Astrocyte (in vitro differentiated cells and primary cell): ENCODE data around the gene CTSF. TPM values are rescaled to one million over a fixed set of nuclear protein-coding genes. Genes with fewer than 3 reads are reported as not detected.

Experiments
- DNase-seq: peaks from one replicate; pipeline ENCODE4 v3.0.0-alpha.2; 2010; ENCODE audit warnings: low read depth
- FAIRE-seq: peaks from 2 replicates; lab custom pipeline; 2011; peaks lifted over from hg19 to GRCh38; lab: Jason Lieb, UNC
- H2AFZ ChIP-seq: 2 replicates; pipeline ENCODE4 v1.6.0; 2012; ENCODE audit warnings: low read depth, low read length, inconsistent platforms
- H3K27ac ChIP-seq: 2 replicates; pipeline ENCODE4 v1.5.1; 2011; ENCODE audit warnings: low read depth, low read length, inconsistent platforms
- H3K27me3 ChIP-seq: 2 replicates; pipeline ENCODE4 v1.6.0; 2011; ENCODE audit warnings: low read length, inconsistent platforms; ENCODE audit not compliant: insufficient read depth
- H3K36me3 ChIP-seq: 2 replicates; pipeline ENCODE4 v1.5.1; 2011; ENCODE audit warnings: low read length, inconsistent platforms; ENCODE audit not compliant: insufficient read depth
- H3K4me1 ChIP-seq: 2 replicates; pipeline ENCODE4 v1.5.1; 2011; ENCODE audit warnings: low read length, inconsistent platforms; ENCODE audit not compliant: insufficient read depth
- H3K4me2 ChIP-seq: 2 replicates; pipeline ENCODE4 v1.6.0; 2012; ENCODE audit warnings: low read length, inconsistent platforms
- H3K4me3 ChIP-seq: 2 replicates; pipeline ENCODE4 v1.5.1; 2011; ENCODE audit warnings: low read depth, mild to moderate bottlenecking, low read length, inconsistent platforms; ENCODE audit not compliant: insufficient read depth
- H3K79me2 ChIP-seq: 2 replicates; pipeline ENCODE4 v1.6.0; 2012; ENCODE audit warnings: mild to moderate bottlenecking, low read length, inconsistent platforms; ENCODE audit not compliant: insufficient read depth
- H3K9ac ChIP-seq: 2 replicates; pipeline ENCODE4 v1.6.0; 2012; ENCODE audit warnings: mild to moderate bottlenecking, low read length, inconsistent platforms
- H3K9me3 ChIP-seq: 2 replicates; pipeline ENCODE4 v1.5.1; 2012; ENCODE audit warnings: low read depth, mild to moderate bottlenecking, low read length, inconsistent platforms; ENCODE audit not compliant: insufficient read depth
- H4K20me1 ChIP-seq: 2 replicates; pipeline ENCODE4 v1.6.0; 2012; ENCODE audit warnings: low read length, inconsistent platforms; ENCODE audit not compliant: insufficient read depth
- H3K27ac Mint-ChIP-seq: one replicate; pipeline ENCODE4 v1.8.0; 2021; ENCODE audit warnings: mild to moderate bottlenecking, mixed read lengths; ENCODE audit not compliant: unreplicated experiment
- H3K27me3 Mint-ChIP-seq: one replicate; pipeline ENCODE4 v1.8.0; 2021; ENCODE audit warnings: low read depth, mixed read lengths; ENCODE audit not compliant: unreplicated experiment
- H3K36me3 Mint-ChIP-seq: one replicate; pipeline ENCODE4 v1.8.0; 2021; ENCODE audit warnings: low read depth, mixed read lengths; ENCODE audit not compliant: unreplicated experiment
- H3K4me1 Mint-ChIP-seq: one replicate; pipeline ENCODE4 v1.8.0; 2021; ENCODE audit warnings: low read depth, mixed read lengths; ENCODE audit not compliant: unreplicated experiment
- H3K4me3 Mint-ChIP-seq: one replicate; pipeline ENCODE4 v1.8.0; 2021; ENCODE audit warnings: mild to moderate bottlenecking, moderate library complexity, mixed read lengths; ENCODE audit not compliant: unreplicated experiment
- H3K9me3 Mint-ChIP-seq: one replicate; pipeline ENCODE4 v1.8.0; 2021; ENCODE audit warnings: mild to moderate bottlenecking, mixed read lengths; ENCODE audit not compliant: unreplicated experiment
- CTCF ChIP-seq: IDR thresholded peaks from 2 replicates; pipeline ENCODE4 v1.5.1; 2011; ENCODE audit warnings: low read depth, mild to moderate bottlenecking, inconsistent platforms, low read length, moderate library complexity; ENCODE audit not compliant: insufficient read depth
- EZH2 ChIP-seq: IDR thresholded peaks from 2 replicates; pipeline ENCODE4 v1.6.1; 2012; ENCODE audit warnings: mild to moderate bottlenecking, low read length, inconsistent platforms; ENCODE audit not compliant: insufficient read depth
- total RNA-seq: library from RNA; stranded (reverse); gene quantifications from 2 replicates; pipeline ENCODE4 v1.2.1, GENCODE V29; 2021

The CTSF gene
- total RNA-seq, 1 donor from 2014 or later: 1.5 TPM

- Histone ChIP-seq H4K20me1 (peaks cover 48% of the 10 kb centered on the region), H2AFZ (peak within 1 kb of the TSS; percentile 91), H3K27ac (peak within 1 kb of the TSS; percentile 96), H3K27me3 (no peaks in the 10 kb centered on the region), H3K79me2 (peaks cover 55% of the 10 kb centered on the region), H3K4me2 (peak within 1 kb of the TSS; percentile 92), H3K9ac (peak within 1 kb of the TSS; percentile 94), H3K4me1 (peaks cover 13% of the 10 kb centered on the region), H3K36me3 (no peaks in the 10 kb centered on the region), H3K9me3 (no peaks in the 10 kb centered on the region), H3K4me3 (peak within 1 kb of the TSS; percentile 90)
- peak within 1 kb of the TSS; percentile 97 for H3K4me3 Mint-ChIP-seq
- peaks cover 6% of the 10 kb centered on the region for H3K36me3 Mint-ChIP-seq
- TF ChIP-seq CTCF (no peak), EZH2 (no peak)
- FAIRE-seq: no peak
- peak within 1 kb of the TSS; percentile 92 for H3K27ac Mint-ChIP-seq
- no peaks in the 10 kb centered on the region for H3K9me3 Mint-ChIP-seq
- DNase-seq: peak; percentile 98
- H3K27me3 Mint-ChIP-seq: no peaks in the 10 kb centered on the region
- H3K4me1 Mint-ChIP-seq: peaks cover 17% of the 10 kb centered on the region
These were observed 48.2 kb upstream of the CTSF start, which contains the start of gene RBM14 for GRCh38 chr11:66616379-66617154. RBM14 (plus strand) TSS chr11:66616630; CDS start chr11:66616721, 91 bp downstream.

GRCh38 chr11:66614073-66614472 lies 45.7 kb upstream of the CTSF start:
- Histone ChIP-seq H3K9me3 (no peaks in the 10 kb centered on the region), H3K27ac (no peak overlapping the region), H3K36me3 (no peaks in the 10 kb centered on the region), H3K9ac (no peak overlapping the region), H2AFZ (no peak overlapping the region), H3K4me2 (no peak overlapping the region), H3K27me3 (no peaks in the 10 kb centered on the region), H4K20me1 (peaks cover 24% of the 10 kb centered on the region), H3K79me2 (peaks cover 32% of the 10 kb centered on the region), H3K4me1 (peaks cover 9% of the 10 kb centered on the region), H3K4me3 (no peak overlapping the region)
- TF ChIP-seq EZH2 (no peak), CTCF (no peak)
- Mint-ChIP-seq H3K27ac (no peak overlapping the region), H3K27me3 (no peaks in the 10 kb centered on the region), H3K9me3 (no peaks in the 10 kb centered on the region), H3K4me3 (no peak overlapping the region), H3K36me3 (peaks cover 3% of the 10 kb centered on the region), H3K4me1 (peaks cover 8% of the 10 kb centered on the region)
- no peak for FAIRE-seq
- DNase-seq: no peak

GRCh38 chr11:66612458-66612857 lies 44.1 kb upstream of the CTSF start:
- Histone ChIP-seq H4K20me1 (peaks cover 10% of the 10 kb centered on the region), H3K4me1 (peaks cover 5% of the 10 kb centered on the region), H3K4me2 (no peak overlapping the region), H2AFZ (no peak overlapping the region), H3K4me3 (no peak overlapping the region), H3K36me3 (no peaks in the 10 kb centered on the region), H3K9ac (no peak overlapping the region), H3K9me3 (no peaks in the 10 kb centered on the region), H3K79me2 (peaks cover 15% of the 10 kb centered on the region), H3K27ac (no peak overlapping the region), H3K27me3 (no peaks in the 10 kb centered on the region)
- Mint-ChIP-seq H3K27me3 (no peaks in the 10 kb centered on the region), H3K4me1 (no peaks in the 10 kb centered on the region), H3K9me3 (no peaks in the 10 kb centered on the region), H3K36me3 (no peaks in the 10 kb centered on the region), H3K27ac (no peak overlapping the region), H3K4me3 (no peak overlapping the region)
- no peak for FAIRE-seq
- TF ChIP-seq CTCF (no peak), EZH2 (no peak)
- DNase-seq: no peak
